ENCODE measurements around the gene ACER1. TPM values are rescaled to one million over a fixed set of nuclear protein-coding genes. Genes with fewer than 3 reads are reported as not detected.

ACER1 gene
- polyA plus RNA-seq, 1 of the 3 experiments (the other 2 are of a cell fraction) = not detected

DNA sequence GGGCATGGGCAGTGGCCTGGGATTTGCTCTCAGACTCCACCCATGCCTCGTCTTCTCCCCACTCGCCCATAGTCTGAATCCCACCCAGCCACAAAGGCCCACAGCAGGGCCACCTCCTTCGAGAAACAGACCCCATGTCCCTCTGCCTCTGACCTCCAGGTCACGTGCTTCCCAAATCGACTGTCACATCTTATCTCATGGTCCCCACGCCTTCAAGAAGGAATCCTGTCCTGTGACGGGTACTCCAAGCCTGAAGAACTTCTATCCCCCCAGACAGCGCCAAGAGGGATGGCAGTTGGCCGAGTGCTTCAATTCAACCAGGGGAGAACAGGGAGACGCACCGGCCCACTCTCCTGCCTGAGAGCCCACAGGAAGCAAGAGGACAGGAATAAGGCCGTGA is 70.1 kb downstream of the ACER1 start:
- Histone ChIP-seq H2AFZ (ENCODE audit: low read depth) (no peak overlapping the region), H3F3A (replicated peaks; ENCODE audit: insufficient read depth) (no peaks in the 10 kb centered on the region), H3K4me3 (ENCODE audit: low read depth in 2 of 2, low read length in 1 of 2) (no peak overlapping the region), H4K20me1 (ENCODE audit: insufficient read depth) (peaks cover 21% of the 10 kb centered on the region; the same call in 1 of the 2 replicates), H3K36me3 (replicated peaks in 1 of 2; ENCODE audit: control insufficient read depth in 1 of 2, insufficient read depth in 2 of 2, low read length in 1 of 2) (peaks cover 14 to 34% of the 10 kb centered on the region in 2 experiments), H3K4me1 (ENCODE audit: control insufficient read depth in 1 of 2, insufficient read depth in 2 of 2, low read depth in 1 of 2, low read length in 1 of 2) (peaks cover 0 to 7% of the 10 kb centered on the region in 2 experiments; a peak in 1 of 4 replicates), H3K9me2 (no peaks in the 10 kb centered on the region), H3K27ac (ENCODE audit: low read depth in 2 of 2, low read length in 1 of 2) (peak overlapping the region in 1 of 2 experiments; percentile 39; a peak in 1 of 4 replicates), H3K79me2 (ENCODE audit: insufficient read depth) (peaks cover 70% of the 10 kb centered on the region), H3K4me2 (no peak overlapping the region), H3K9me3 (no peaks in the 10 kb centered on the region), H3K9ac (no peak overlapping the region), H3K27me3 (ENCODE audit: insufficient read depth) (no peaks in the 10 kb centered on the region)
- CTCF ChIA-PET = no interaction called here
- no peak for TF ChIP-seq POLR2AphosphoS5 (IDR thresholded peaks at IDR 0.05; ENCODE audit: low read depth, low read length)
- no peak for TF ChIP-seq MXI1 (IDR thresholded peaks at IDR 0.05; ENCODE audit: low read depth, low read length)
- TF ChIP-seq NFIC (IDR thresholded peaks at IDR 0.05; ENCODE audit: borderline replicate concordance) = no peak
- TF ChIP-seq SIN3A (IDR thresholded peaks at IDR 0.05; ENCODE audit: borderline replicate concordance, low read depth, low read length) = no peak
- no peak for TF ChIP-seq ELF1 (IDR thresholded peaks at IDR 0.05)
- TF ChIP-seq NRF1 (IDR thresholded peaks at IDR 0.05; ENCODE audit: low read depth, low read length) = no peak
- no peak for TF ChIP-seq MEF2A (IDR thresholded peaks at IDR 0.05; ENCODE audit: borderline replicate concordance, low read depth)
- no peak for TF ChIP-seq FOSL2 (IDR thresholded peaks at IDR 0.05; ENCODE audit: borderline replicate concordance, low read depth)
- TF ChIP-seq RAD21 (IDR thresholded peaks at IDR 0.05; ENCODE audit: low read length) = no peak
- TF ChIP-seq TCF12 (IDR thresholded peaks at IDR 0.05) = no peak
- no peak for TF ChIP-seq TAF1 (IDR thresholded peaks at IDR 0.05; ENCODE audit: borderline replicate concordance, low read depth, low read length)
- no peak for TF ChIP-seq EP300 (IDR thresholded peaks at IDR 0.05; ENCODE audit: borderline replicate concordance in 1 of 2, low read depth in 1 of 2, low read length in 1 of 2)
- TF ChIP-seq REST (IDR thresholded peaks at IDR 0.05; ENCODE audit: low read depth, low read length) = no peak
- no peak for TF ChIP-seq RCOR1 (IDR thresholded peaks at IDR 0.05; ENCODE audit: low read length)
- TF ChIP-seq SMC3 (IDR thresholded peaks at IDR 0.05; ENCODE audit: low read depth, low read length) = no peak
- POLR2A ChIA-PET = no interaction called here
- 93% methylated on average over 11 of the region's 12 CpGs for WGBS (ENCODE audit: low lambda C conversion rate)
- DNase-seq = no peak

DNA sequence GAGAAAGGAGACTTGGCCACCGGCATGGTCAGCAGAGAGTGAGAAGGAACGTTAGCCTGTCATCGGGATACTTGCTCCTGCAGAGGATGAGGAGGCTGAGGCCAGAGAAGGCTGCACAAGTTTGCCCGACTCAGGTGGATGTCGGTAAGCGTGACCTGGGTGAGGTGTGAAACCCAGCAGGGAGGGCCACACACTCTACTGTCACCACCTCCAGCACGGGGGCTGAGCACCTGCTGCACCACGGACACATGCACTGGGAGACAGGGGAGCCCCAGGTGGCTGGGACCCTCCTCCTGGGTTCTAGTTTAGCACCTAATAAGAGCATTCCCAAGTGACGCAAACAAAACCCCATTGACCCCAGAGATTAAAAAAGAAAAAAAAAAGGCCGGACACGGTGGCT is 70.9 kb downstream of the ACER1 start:
- peaks cover 11 to 31% of the 10 kb centered on the region in 2 experiments for H3K36me3 ChIP-seq (replicated peaks in 1 of 2; ENCODE audit: control insufficient read depth in 1 of 2, insufficient read depth in 2 of 2, low read length in 1 of 2)
- no peak overlapping the region for H3K9ac ChIP-seq
- no peak overlapping the region for H3K4me2 ChIP-seq
- no peak for DNase-seq
- no peaks in the 10 kb centered on the region for H3K27me3 ChIP-seq (ENCODE audit: insufficient read depth)
- TF ChIP-seq RXRA (IDR thresholded peaks at IDR 0.05; ENCODE audit: borderline replicate concordance, low read depth) (no peak), FOXM1 (IDR thresholded peaks at IDR 0.05; ENCODE audit: low read depth) (no peak), MEF2A (IDR thresholded peaks at IDR 0.05; ENCODE audit: borderline replicate concordance, low read depth) (no peak), ZBTB33 (IDR thresholded peaks at IDR 0.05; ENCODE audit: borderline replicate concordance, low read depth) (no peak), MXI1 (IDR thresholded peaks at IDR 0.05; ENCODE audit: low read depth, low read length) (no peak), ELF1 (IDR thresholded peaks at IDR 0.05) (no peak), NFIC (IDR thresholded peaks at IDR 0.05; ENCODE audit: borderline replicate concordance) (no peak), PBX3 (IDR thresholded peaks at IDR 0.05) (no peak), JUND (IDR thresholded peaks at IDR 0.05) (no peak), TAF1 (IDR thresholded peaks at IDR 0.05; ENCODE audit: borderline replicate concordance, low read depth, low read length) (no peak), EP300 (IDR thresholded peaks at IDR 0.05; ENCODE audit: borderline replicate concordance in 1 of 2, low read depth in 1 of 2, low read length in 1 of 2) (no peak), SIN3A (IDR thresholded peaks at IDR 0.05; ENCODE audit: borderline replicate concordance, low read depth, low read length) (no peak)
- TF ChIP-seq, protein P1, sequence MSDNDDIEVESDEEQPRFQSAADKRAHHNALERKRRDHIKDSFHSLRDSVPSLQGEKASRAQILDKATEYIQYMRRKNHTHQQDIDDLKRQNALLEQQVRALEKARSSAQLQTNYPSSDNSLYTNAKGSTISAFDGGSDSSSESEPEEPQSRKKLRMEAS (IDR thresholded peaks at IDR 0.05; ENCODE audit: low read depth) = no peak
- H2AFZ ChIP-seq (ENCODE audit: low read depth) = no peak overlapping the region
- ChIA-PET POLR2A (no interaction called here), CTCF (no interaction called here)
- H3K79me2 ChIP-seq (ENCODE audit: insufficient read depth) = peaks cover 70% of the 10 kb centered on the region
- no peaks in the 10 kb centered on the region for H3K9me2 ChIP-seq
- peaks cover 17% of the 10 kb centered on the region; the same call in 1 of the 2 replicates for H4K20me1 ChIP-seq (ENCODE audit: insufficient read depth)
- peaks cover 0 to 7% of the 10 kb centered on the region in 2 experiments; a peak in 1 of 4 replicates for H3K4me1 ChIP-seq (ENCODE audit: control insufficient read depth in 1 of 2, insufficient read depth in 2 of 2, low read depth in 1 of 2, low read length in 1 of 2)
- H3K4me3 ChIP-seq (ENCODE audit: low read depth in 2 of 2, low read length in 1 of 2) = no peak overlapping the region
- H3F3A ChIP-seq (replicated peaks; ENCODE audit: insufficient read depth) = no peaks in the 10 kb centered on the region
- 96% methylated on average over 11 of the region's 11 CpGs for WGBS (ENCODE audit: low lambda C conversion rate)
- no peaks in the 10 kb centered on the region for H3K9me3 ChIP-seq
- no peak overlapping the region for H3K27ac ChIP-seq (ENCODE audit: low read depth in 2 of 2, low read length in 1 of 2)

Measured in SK-N-SH (cell line).